C4-2B (cell line): ENCODE data around the gene CXCL11.
A peak's percentile ranks its signal among the peaks of the same experiment; 100 is the strongest.

Experiments used
- H3K27ac ChIP-seq: fragments of 450-650 bp; 2 replicates; pipeline ENCODE4 v1.5.1; 2017
- CTCF ChIP-seq: fragments of 450-650 bp; conservative IDR thresholded peaks from 2 replicates; pipeline ENCODE4 v1.5.1; 2017; ENCODE audit warnings: mild to moderate bottlenecking
- ZFX ChIP-seq: fragments of 450-650 bp; IDR thresholded peaks from 2 replicates; pipeline ENCODE4 v1.6.1; 2017

CXCL11 gene

GRCh38 chr4:75997946-75998345 is 37.9 kb downstream of the CXCL11 start:
- TF ChIP-seq ZFX (no peak), CTCF (no peak)
- H3K27ac ChIP-seq: no peak overlapping the region

- H3K27ac ChIP-seq: no peak overlapping the region
- TF ChIP-seq ZFX: no peak
- TF ChIP-seq CTCF: no peak
Observed at GRCh38 chr4:75997081-75997480, 38.8 kb downstream of the CXCL11 start.

DNA sequence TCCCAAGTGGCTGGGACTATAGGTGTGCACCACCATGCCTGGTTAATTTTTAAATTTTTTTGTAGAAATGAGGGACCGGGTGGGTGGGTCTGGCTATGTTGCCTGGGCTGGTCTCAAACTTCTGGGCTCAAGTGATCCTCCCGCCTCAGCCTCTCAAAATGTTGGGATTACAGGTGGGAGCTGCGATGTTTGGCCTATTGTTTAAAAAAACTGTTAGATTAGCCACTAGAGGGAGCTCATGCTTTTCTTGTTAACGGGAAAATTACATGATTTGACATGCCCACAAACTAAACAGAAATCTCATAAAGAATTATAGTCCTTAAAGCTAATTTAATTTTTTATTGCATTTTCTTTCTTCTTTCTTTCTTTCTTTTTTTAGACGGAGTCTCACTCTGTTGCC is 40.1 kb downstream of the CXCL11 start:
- no peak overlapping the region for H3K27ac ChIP-seq

GRCh38 chr4:75992462-75992861 is 43.4 kb downstream of the CXCL11 start:
- TF ChIP-seq CTCF (no peak), ZFX (no peak)
- no peak overlapping the region for H3K27ac ChIP-seq

More for the DNA sequence above, 40.1 kb downstream of the CXCL11 start:
- TF ChIP-seq CTCF: peak; percentile 73
- no peak for TF ChIP-seq ZFX

GRCh38 chr4:75989846-75990528 is 45.9 kb downstream of the CXCL11 start:
- peak overlapping the region; percentile 75 for H3K27ac ChIP-seq
- TF ChIP-seq ZFX (no peak), CTCF (no peak)

GRCh38 chr4:75985116-75985515 is 50.8 kb downstream of the CXCL11 start:
- H3K27ac ChIP-seq: no peak overlapping the region
- TF ChIP-seq CTCF (no peak), ZFX (no peak)
